Mesendoderm (in vitro differentiated cells): Measurements from ENCODE around the gene B3GNT9.

Source experiments
- DNase-seq: peaks from one replicate; pipeline ENCODE4 v3.0.0; 2013
- H2AK5ac ChIP-seq: 2 replicates; pipeline ENCODE4 v1.6.1; 2013; ENCODE audit warnings: low read length, inconsistent platforms
- H2BK120ac ChIP-seq: 2 replicates; pipeline ENCODE4 v1.6.1; 2013; ENCODE audit warnings: low read depth, mild to moderate bottlenecking, low read length, moderate library complexity, mixed read lengths
- H2BK15ac ChIP-seq: replicated peaks from 2 replicates; pipeline ENCODE4 v1.6.1; 2013; ENCODE audit warnings: low read depth, mild to moderate bottlenecking, moderate library complexity
- H2BK5ac ChIP-seq: 2 replicates; pipeline ENCODE4 v1.6.1; 2013; ENCODE audit warnings: low read length, inconsistent platforms
- H3K18ac ChIP-seq: 2 replicates; pipeline ENCODE4 v1.6.1; 2013; ENCODE audit warnings: mild to moderate bottlenecking, low read length, mixed read lengths
- H3K23ac ChIP-seq: one replicate; pipeline ENCODE4 v1.6.1; 2013; ENCODE audit warnings: low read length
- H3K27ac ChIP-seq: 2 replicates; pipeline ENCODE4 v1.5.1; 2013; ENCODE audit warnings: low read depth, mild to moderate bottlenecking, inconsistent platforms, low read length, moderate library complexity
- H3K27me3 ChIP-seq: 2 replicates; pipeline ENCODE4 v1.6.1; 2013; ENCODE audit warnings: low read length, control low read depth, mild to moderate bottlenecking, inconsistent platforms; ENCODE audit not compliant: insufficient read depth, poor library complexity
- H3K36me3 ChIP-seq: 2 replicates; pipeline ENCODE4 v1.6.1; 2013; ENCODE audit warnings: low read length, inconsistent platforms; ENCODE audit not compliant: control insufficient read depth, insufficient read depth
- H3K4ac ChIP-seq: one replicate; pipeline ENCODE4 v1.6.1; 2013; ENCODE audit warnings: low read depth, mild to moderate bottlenecking, low read length, moderate library complexity
- H3K4me1 ChIP-seq: 2 replicates; pipeline ENCODE4 v1.6.1; 2013; ENCODE audit warnings: low read depth, low read length, inconsistent platforms; ENCODE audit not compliant: control insufficient read depth
- H3K4me2 ChIP-seq: 2 replicates; pipeline ENCODE4 v1.6.1; 2013; ENCODE audit warnings: low read length
- H3K4me3 ChIP-seq: 2 replicates; pipeline ENCODE4 v1.5.1; 2013; ENCODE audit warnings: mild to moderate bottlenecking, low read length
- H3K56ac ChIP-seq: one replicate; pipeline ENCODE4 v1.6.1; 2013; ENCODE audit warnings: low read length
- H3K79me1 ChIP-seq: 2 replicates; pipeline ENCODE4 v1.6.1; 2013; ENCODE audit warnings: low read length, inconsistent platforms
- H3K79me2 ChIP-seq: 2 replicates; pipeline ENCODE4 v1.6.1; 2013; ENCODE audit warnings: mild to moderate bottlenecking, low read length; ENCODE audit not compliant: control insufficient read depth, insufficient read depth
- H3K9ac ChIP-seq: 2 replicates; pipeline ENCODE4 v1.6.1; 2013; ENCODE audit warnings: low read length, inconsistent platforms
- H4K5ac ChIP-seq: one replicate; pipeline ENCODE4 v1.6.1; 2013; ENCODE audit warnings: low read length
- H4K8ac ChIP-seq: one replicate; pipeline ENCODE4 v1.6.1; 2013; ENCODE audit warnings: low read depth, mild to moderate bottlenecking, control low read depth, low read length, moderate library complexity
- WGBS: extraction: QIAGEN DNeasy Blood & Tissue Kit; methylation state at CpG from one replicate; pipeline ENCODE4 v1.1.7; 2013; ENCODE audit warnings: low lambda C conversion rate, missing lambda C conversion rate; ENCODE audit not compliant: insufficient coverage; ENCODE audit errors: extremely low coverage; 5-methylcytosine and 5-hydroxymethylcytosine counted together

The B3GNT9 gene

GRCh38 chr16:67164599-67165061 lies 13.8 kb upstream of the B3GNT9 start, which contains the start of gene HSF4:
HSF4 (plus strand) TSS chr16:67164745; CDS start chr16:67164812, 67 bp downstream.
- H3K4me2 ChIP-seq = peak within 1 kb of the TSS; percentile 78
- DNase-seq = no peak
- WGBS = no CpG with 5 or more reads among the region's 41 CpGs
- no peaks in the 10 kb centered on the region for H3K36me3 ChIP-seq
- H3K18ac ChIP-seq = no peak within 1 kb of the TSS
- peaks cover 72% of the 10 kb centered on the region for H3K27me3 ChIP-seq
- H3K23ac ChIP-seq = peak within 1 kb of the TSS; percentile 61
- H3K79me1 ChIP-seq = no peaks in the 10 kb centered on the region
- no peak within 1 kb of the TSS for H3K4ac ChIP-seq
- no peak within 1 kb of the TSS for H3K4me3 ChIP-seq
- H2BK120ac ChIP-seq = no peak within 1 kb of the TSS
- H2BK15ac ChIP-seq = no peak within 1 kb of the TSS
- H3K9ac ChIP-seq = no peak within 1 kb of the TSS
- no peak within 1 kb of the TSS for H3K27ac ChIP-seq
- no peak within 1 kb of the TSS for H2BK5ac ChIP-seq
- H3K56ac ChIP-seq = peak within 1 kb of the TSS; percentile 70
- H2AK5ac ChIP-seq = no peak within 1 kb of the TSS
- H4K5ac ChIP-seq = no peak within 1 kb of the TSS
- H3K4me1 ChIP-seq = no peaks in the 10 kb centered on the region
- no peak within 1 kb of the TSS for H4K8ac ChIP-seq
- H3K79me2 ChIP-seq = no peaks in the 10 kb centered on the region

- H3K27ac ChIP-seq = no peak overlapping the region
- no peak overlapping the region for H3K56ac ChIP-seq
- no peak overlapping the region for H3K4ac ChIP-seq
- peaks cover 69% of the 10 kb centered on the region for H3K27me3 ChIP-seq
- H4K8ac ChIP-seq = no peak overlapping the region
- H3K9ac ChIP-seq = no peak overlapping the region
- no peaks in the 10 kb centered on the region for H3K4me1 ChIP-seq
- no peaks in the 10 kb centered on the region for H3K79me1 ChIP-seq
- DNase-seq = no peak
- WGBS = no CpG with 5 or more reads among the region's 34 CpGs
- no peak overlapping the region for H3K18ac ChIP-seq
- H4K5ac ChIP-seq = no peak overlapping the region
- H2BK5ac ChIP-seq = no peak overlapping the region
- no peak overlapping the region for H2BK120ac ChIP-seq
- H3K79me2 ChIP-seq = no peaks in the 10 kb centered on the region
- no peaks in the 10 kb centered on the region for H3K36me3 ChIP-seq
- H3K4me3 ChIP-seq = no peak overlapping the region
- H2AK5ac ChIP-seq = no peak overlapping the region
- no peak overlapping the region for H3K4me2 ChIP-seq
- H2BK15ac ChIP-seq = no peak overlapping the region
- H3K23ac ChIP-seq = no peak overlapping the region
These were observed 13.3 kb upstream of the B3GNT9 start for GRCh38 chr16:67163999-67164558.

- no CpG with 5 or more reads among the region's 99 CpGs for WGBS
- Histone ChIP-seq H2BK15ac (no peak overlapping the region), H3K27ac (no peak overlapping the region), H3K4me3 (no peak overlapping the region), H3K4ac (no peak overlapping the region), H3K9ac (peak overlapping the region; percentile 32), H3K56ac (peak overlapping the region; percentile 70), H3K79me1 (no peaks in the 10 kb centered on the region), H3K4me1 (no peaks in the 10 kb centered on the region), H3K4me2 (peak overlapping the region; percentile 78), H3K18ac (no peak overlapping the region), H3K23ac (peak overlapping the region; percentile 45), H3K36me3 (no peaks in the 10 kb centered on the region), H4K8ac (no peak overlapping the region), H4K5ac (no peak overlapping the region), H3K79me2 (no peaks in the 10 kb centered on the region), H2BK5ac (no peak overlapping the region), H3K27me3 (peaks cover 66% of the 10 kb centered on the region), H2AK5ac (no peak overlapping the region), H2BK120ac (no peak overlapping the region)
- peak; percentile 60 for DNase-seq
These were observed 12.6 kb upstream of the B3GNT9 start for GRCh38 chr16:67163164-67163998.

- no peak overlapping the region for H4K5ac ChIP-seq
- no peak overlapping the region for H4K8ac ChIP-seq
- no peaks in the 10 kb centered on the region for H3K79me2 ChIP-seq
- peak overlapping the region; percentile 70 for H3K56ac ChIP-seq
- no peaks in the 10 kb centered on the region for H3K79me1 ChIP-seq
- no peak overlapping the region for H2BK120ac ChIP-seq
- H3K4me3 ChIP-seq = no peak overlapping the region
- peaks cover 65% of the 10 kb centered on the region for H3K27me3 ChIP-seq
- no peak overlapping the region for H3K27ac ChIP-seq
- no peak overlapping the region for H2AK5ac ChIP-seq
- peak; percentile 26 for DNase-seq
- H3K9ac ChIP-seq = peak overlapping the region; percentile 32
- no CpG with 5 or more reads among the region's 44 CpGs for WGBS
- H3K4me1 ChIP-seq = no peaks in the 10 kb centered on the region
- no peak overlapping the region for H2BK15ac ChIP-seq
- no peak overlapping the region for H3K18ac ChIP-seq
- H2BK5ac ChIP-seq = no peak overlapping the region
- no peaks in the 10 kb centered on the region for H3K36me3 ChIP-seq
- no peak overlapping the region for H3K23ac ChIP-seq
- H3K4ac ChIP-seq = no peak overlapping the region
- H3K4me2 ChIP-seq = peak overlapping the region; percentile 78
These were observed 11.8 kb upstream of the B3GNT9 start for GRCh38 chr16:67162506-67163163.

- Histone ChIP-seq H3K9ac (no peak overlapping the region), H3K36me3 (no peaks in the 10 kb centered on the region), H3K27ac (no peak overlapping the region), H2AK5ac (no peak overlapping the region), H3K4me3 (no peak overlapping the region), H3K18ac (no peak overlapping the region), H4K5ac (no peak overlapping the region), H2BK15ac (no peak overlapping the region), H2BK120ac (no peak overlapping the region), H3K4ac (no peak overlapping the region), H3K79me1 (no peaks in the 10 kb centered on the region), H3K56ac (no peak overlapping the region), H3K4me1 (no peaks in the 10 kb centered on the region), H3K4me2 (no peak overlapping the region), H3K27me3 (peaks cover 65% of the 10 kb centered on the region), H2BK5ac (no peak overlapping the region), H3K79me2 (no peaks in the 10 kb centered on the region), H4K8ac (no peak overlapping the region), H3K23ac (no peak overlapping the region)
- DNase-seq = peak; percentile 34
- no CpG with 5 or more reads among the region's 25 CpGs for WGBS
These were observed 10.8 kb upstream of the B3GNT9 start for GRCh38 chr16:67161595-67162058.
